HCT116 (cell line): ENCODE measurements around the gene GABRR3. TPM values are rescaled to one million over a fixed set of nuclear protein-coding genes. Genes with fewer than 3 reads are reported as not detected.

Source experiments
- ATAC-seq: fragments of 200-7000 bp; cut with Tn5 transposase; 2 replicates; pipeline ENCODE4 v1.9.1; 2020; ENCODE audit warnings: mild to moderate bottlenecking, moderate library complexity
- BruUV-seq: library from RNA; stranded (reverse); fragments of 400-500 nt; replicated peaks from 2 replicates; lab custom pipeline; 2021; lab: Mats Ljungman, UMichigan
- CTCF ChIA-PET: fragments of 300-600 bp; sonication (Branson Sonifier 250); formaldehyde crosslinking; loops from one replicate; lab custom pipeline; 2021; ENCODE audit warnings: antibody characterized with exemption; lab: Charles Lee
- POLR2A ChIA-PET: fragments of 300-600, 350-600 bp; sonication (Branson Sonifier 250); formaldehyde crosslinking; loops from one replicate; lab custom pipeline; 2021; ENCODE audit warnings: antibody characterized with exemption; lab: Charles Lee
- RAD21 ChIA-PET, 2 experiments: fragments of 300-600 bp; sonication (Branson Sonifier 250); formaldehyde crosslinking; loops; one replicate each; lab custom pipeline; 2023; ENCODE audit warnings: low total read pairs in 2 of 2; ENCODE audit not compliant: uncharacterized antibody in 2 of 2, unreplicated experiment in 2 of 2, low non-redundant PET in 1 of 2; lab: Charles Lee
- DNase-seq: peaks from one replicate; pipeline ENCODE4 v3.0.0-alpha.2; 2010; ENCODE audit warnings: low read depth, low spot score
- H2AFZ ChIP-seq: fragments of 200-600 bp; shearing (Covaris generic), sonication (generic); 2 replicates; pipeline ENCODE4 v1.6.1; 2017; ENCODE audit warnings: low read depth, mixed run types, mixed read lengths, antibody characterized with exemption, low read length; ENCODE audit not compliant: poor library complexity, severe bottlenecking
- H3K27ac ChIP-seq: 2 replicates; pipeline ENCODE4 v1.5.1; 2012; ENCODE audit warnings: low read depth, low read length
- H3K27me3 ChIP-seq: fragments of 200-600 bp; sonication (generic); 2 replicates; pipeline ENCODE4 v1.6.1; 2016; ENCODE audit warnings: mixed run types, low read length, mixed read lengths; ENCODE audit not compliant: insufficient read depth
- H3K36me3 ChIP-seq, 2 experiments: fragments of 200-500 bp in 1 of 2; fragments of 200-600 bp in 1 of 2; sonication (Bioruptor generic) in 1 of 2; sonication (generic) in 1 of 2; 2 replicates each; pipeline versions ENCODE4 v1.5.1 to v1.6.1; 2014 to 2016; ENCODE audit warnings: low read length in 2 of 2, inconsistent platforms in 1 of 2, mixed read lengths in 1 of 2, mixed run types in 1 of 2; ENCODE audit not compliant: insufficient read depth in 2 of 2, control insufficient read depth in 1 of 2
- H3K4me1 ChIP-seq, 2 experiments: fragments of 200-600 bp in 1 of 2; sonication (generic) in 1 of 2; 2 replicates each; pipeline versions ENCODE4 v1.5.1 to v1.6.1; 2012 to 2017; ENCODE audit warnings: low read length in 2 of 2, inconsistent platforms in 1 of 2, mild to moderate bottlenecking in 1 of 2, mixed read lengths in 1 of 2, mixed run types in 1 of 2, moderate library complexity in 1 of 2; ENCODE audit not compliant: insufficient read depth in 2 of 2, control insufficient read depth in 1 of 2
- H3K4me2 ChIP-seq: fragments of 200-600 bp; sonication (generic); 2 replicates; pipeline ENCODE4 v1.6.1; 2017; ENCODE audit warnings: mixed run types, low read length, mixed read lengths
- H3K4me3 ChIP-seq, 2 experiments: fragments of 200-600 bp in 1 of 2; sonication (generic) in 1 of 2; replicated peaks in 1 of 2; 2 replicates each; pipeline ENCODE4 v1.5.1; 2011 to 2016; ENCODE audit warnings: low read length in 2 of 2, control low read depth in 1 of 2, low read depth in 1 of 2, mild to moderate bottlenecking in 1 of 2, mixed read lengths in 1 of 2, mixed run types in 1 of 2
- H3K79me2 ChIP-seq: fragments of 200-600 bp; sonication (generic); 2 replicates; pipeline ENCODE4 v1.6.1; 2017; ENCODE audit warnings: mild to moderate bottlenecking, mixed run types, low read length, moderate library complexity, mixed read lengths; ENCODE audit not compliant: insufficient read depth
- H3K9ac ChIP-seq: fragments of 200-600 bp; sonication (generic); 2 replicates; pipeline ENCODE4 v1.6.1; 2016; ENCODE audit warnings: low read length, mixed read lengths
- H3K9me2 ChIP-seq: fragments of 200-600 bp; sonication (generic), shearing (Covaris generic); 2 replicates; pipeline ENCODE4 v1.6.1; 2017; ENCODE audit warnings: mixed run types, mild to moderate bottlenecking, moderate library complexity; ENCODE audit not compliant: insufficient read depth
- H3K9me3 ChIP-seq, 2 experiments: fragments of 200-500 bp in 1 of 2; fragments of 200-600 bp in 1 of 2; sonication (Bioruptor generic) in 1 of 2; sonication (generic) in 1 of 2; 2 replicates each; pipeline ENCODE4 v1.6.1; 2014 to 2017; ENCODE audit warnings: low read length in 2 of 2, mixed read lengths in 2 of 2, inconsistent platforms in 1 of 2, low read depth in 1 of 2, mild to moderate bottlenecking in 1 of 2, mixed run types in 1 of 2, moderate library complexity in 1 of 2; ENCODE audit not compliant: control insufficient read depth in 1 of 2, insufficient read depth in 1 of 2
- H4K20me1 ChIP-seq: fragments of 200-600 bp; sonication (generic), shearing (Covaris generic); 2 replicates; pipeline ENCODE4 v1.6.1; 2017; ENCODE audit warnings: mixed run types, mild to moderate bottlenecking, moderate library complexity; ENCODE audit not compliant: insufficient read depth
- CTCF ChIP-seq, 3 experiments: fragments of 200-600 bp in 1 of 3; sonication (generic) in 1 of 3; IDR thresholded peaks in 2 of 3; conservative IDR thresholded peaks in 1 of 3; 2 replicates each; pipeline ENCODE4 v1.5.1; 2012 to 2017; ENCODE audit warnings: low read depth in 2 of 3, low read length in 2 of 3, antibody characterized with exemption in 1 of 3, borderline replicate concordance in 1 of 3, control low read depth in 1 of 3, mild to moderate bottlenecking in 1 of 3, mixed read lengths in 1 of 3, mixed run types in 1 of 3, moderate library complexity in 1 of 3; ENCODE audit not compliant: insufficient read depth in 1 of 3
- FOSL1 ChIP-seq: IDR thresholded peaks from 2 replicates; pipeline ENCODE4 v1.6.1; 2012; ENCODE audit warnings: low read depth
- MAX ChIP-seq: IDR thresholded peaks from 2 replicates; pipeline ENCODE4 v1.6.1; 2012
- POLR2A ChIP-seq: IDR thresholded peaks from 2 replicates; pipeline ENCODE4 v1.7.0; 2011; ENCODE audit warnings: borderline replicate concordance; ENCODE audit not compliant: insufficient read depth, insufficient read length; ENCODE audit errors: extremely low read depth
- REST ChIP-seq: IDR thresholded peaks from 2 replicates; pipeline ENCODE4 v1.6.1; 2012; ENCODE audit warnings: low read depth
- SIN3A ChIP-seq: IDR thresholded peaks from 2 replicates; pipeline ENCODE4 v1.6.1; 2012; ENCODE audit warnings: low read depth
- intact Hi-C: fragments of 100-400 bp; cut with micrococcal nuclease; formaldehyde crosslinking; loops from 2 replicates; pipeline ENCODE4 v1.10.0; 2022
- total RNA-seq: library from RNA; stranded (reverse); gene quantifications from one replicate; pipeline ENCODE4 v1.2.1, GENCODE V29; 2021; ENCODE audit not compliant: unreplicated experiment

The GABRR3 gene
- total RNA-seq, 1 experiment from 2014 or later, result not detected

- ChIA-PET RAD21 (no interaction called here), CTCF (no interaction called here), POLR2A (no interaction called here)
- peaks cover 88% of the 10 kb centered on the region for H3K79me2 ChIP-seq
- no TSS peak for BruUV-seq
- no peak overlapping the region for H3K4me2 ChIP-seq
- no peaks in the 10 kb centered on the region for H3K27me3 ChIP-seq
- H3K27ac ChIP-seq, result no peak overlapping the region
- H3K4me3 ChIP-seq, result no peak overlapping the region
- H3K36me3 ChIP-seq, result peaks cover 9 to 30% of the 10 kb centered on the region in 2 experiments; a peak in 3 of 4 replicates
- ATAC-seq, result no peak
- no peak for TF ChIP-seq SIN3A
- TF ChIP-seq CTCF (IDR thresholded peaks at IDR 0.05 in 2 of 3, conservative IDR thresholded peaks at IDR 0.05 in 1 of 3; ENCODE audit: borderline replicate concordance in 1 of 3, insufficient read depth in 1 of 3, low read depth in 2 of 3, low read length in 2 of 3), result peak in 2 of 3 experiments; percentile 42 to 46; a peak in 4 of 6 replicates
- no peak overlapping the region for H2AFZ ChIP-seq
- no peak for DNase-seq
- H3K9me2 ChIP-seq, result no peaks in the 10 kb centered on the region
- no peaks in the 10 kb centered on the region for H3K9me3 ChIP-seq
- H3K9ac ChIP-seq, result no peak overlapping the region
- intact Hi-C loops, result no loop called here
- H4K20me1 ChIP-seq, result no peaks in the 10 kb centered on the region; the same call in 1 of the 2 replicates
- peaks cover 6 to 16% of the 10 kb centered on the region in 2 experiments for H3K4me1 ChIP-seq
These were observed 67.1 kb downstream of the GABRR3 start for GRCh38 chr3:97967966-97968365.

- no TSS peak for BruUV-seq
- H3K36me3 ChIP-seq, result peaks cover 4 to 44% of the 10 kb centered on the region in 2 experiments; a peak in 2 of 4 replicates
- no peaks in the 10 kb centered on the region; the same call in 1 of the 2 replicates for H4K20me1 ChIP-seq
- H3K4me3 ChIP-seq, result no peak overlapping the region
- H3K27me3 ChIP-seq, result no peaks in the 10 kb centered on the region
- H2AFZ ChIP-seq, result no peak overlapping the region
- TF ChIP-seq POLR2A (no peak), MAX (no peak), REST (no peak), FOSL1 (no peak)
- H3K79me2 ChIP-seq, result peaks cover 85% of the 10 kb centered on the region
- CTCF ChIA-PET, result no interaction called here
- RAD21 ChIA-PET, result no interaction called here
- intact Hi-C loops, result no loop called here
- H3K4me2 ChIP-seq, result no peak overlapping the region
- H3K27ac ChIP-seq, result no peak overlapping the region
- H3K9me2 ChIP-seq, result no peaks in the 10 kb centered on the region
- DNase-seq (no peak), ATAC-seq (no peak)
- no peaks in the 10 kb centered on the region for H3K4me1 ChIP-seq
- POLR2A ChIA-PET, result no interaction called here
- no peaks in the 10 kb centered on the region for H3K9me3 ChIP-seq
- H3K9ac ChIP-seq, result no peak overlapping the region
These were observed 73.9 kb downstream of the GABRR3 start for GRCh38 chr3:97960993-97961766.
